ENCODE measurements around the gene HDAC9.

- no peak for TF ChIP-seq CTCF (IDR thresholded peaks at IDR 0.05)
- TF ChIP-seq POLR2A (IDR thresholded peaks at IDR 0.05; ENCODE audit: low read depth): no peak
Observed at GRCh38 chr7:18873734-18874336, 378.3 kb downstream of the HDAC9 start.
